Skin epidermis (tissue), 12 donors: ENCODE measurements around the gene PRMT3.
"Not testable (repeated sequence)": the region's sequence is repeated elsewhere in the genome, so short reads cannot be mapped to it uniquely, and the experiment has no call there.

ENCODE experiments used
- H3K27ac ChIP-seq, 21 experiments: fragments of 200-600 bp; sonication (generic) in 11 of 21; one replicate each; pipeline ENCODE4 v1.5.0; 2020; ENCODE audit warnings: mild to moderate bottlenecking in 3 of 21, inconsistent platforms in 2 of 21, moderate library complexity in 2 of 21
- H3K4me3 ChIP-seq, 7 experiments: fragments of 200-600 bp; sonication (generic) in 2 of 7; one replicate each; pipeline ENCODE4 v1.5.0; 2020; ENCODE audit warnings: inconsistent platforms in 2 of 7, mild to moderate bottlenecking in 2 of 7, moderate library complexity in 1 of 7

The PRMT3 gene

DNA sequence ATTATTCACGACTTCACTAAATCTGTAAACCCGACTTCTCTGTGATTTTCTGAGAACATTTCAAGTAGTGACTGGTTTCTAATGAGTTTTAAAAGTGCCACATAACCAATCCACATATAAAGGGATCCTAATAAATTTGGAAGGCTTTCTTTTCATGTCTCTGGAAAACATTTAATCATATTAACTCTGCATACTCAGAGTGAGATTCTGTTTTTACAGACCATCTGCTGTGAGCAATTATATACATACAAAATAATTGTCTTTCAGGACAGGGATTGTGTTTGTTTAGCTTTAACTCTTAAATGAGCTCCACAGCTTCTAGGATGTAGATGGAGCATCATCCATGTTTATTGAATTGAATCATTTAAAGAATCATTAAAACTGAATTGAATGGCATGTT, 65.1 kb downstream of the PRMT3 start:
- Histone ChIP-seq H3K4me3 (no peak overlapping the region), H3K27ac (no peak overlapping the region)

DNA sequence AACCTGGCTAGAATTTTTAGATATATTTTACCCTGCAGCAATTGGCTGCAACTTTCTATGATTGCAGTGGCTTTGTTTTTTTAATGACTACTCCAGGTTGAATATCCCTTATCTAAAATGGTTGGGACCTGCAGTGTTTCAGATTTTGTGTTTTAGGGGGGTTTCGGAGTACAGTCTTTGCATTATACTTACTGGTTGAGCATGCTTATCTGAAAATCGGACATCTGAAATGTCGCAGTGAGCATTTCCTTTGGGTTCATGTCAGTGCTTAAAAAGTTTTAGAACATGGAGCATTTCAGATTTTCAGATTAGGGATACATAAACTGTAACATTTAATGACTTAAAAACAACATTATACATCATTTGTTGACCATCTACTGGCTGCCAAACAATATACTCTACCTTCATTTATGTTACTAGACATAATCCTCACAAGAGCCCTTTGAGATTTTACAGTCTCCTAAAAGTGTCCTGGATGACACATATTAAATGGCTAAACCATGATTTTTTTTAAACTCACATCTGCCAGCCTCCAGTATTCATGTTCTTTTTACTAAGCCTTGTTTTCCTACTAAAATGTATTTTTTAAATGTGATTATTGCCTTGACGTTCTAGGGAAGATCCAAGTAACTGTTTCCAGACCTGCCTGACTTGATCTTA, 66.3 kb downstream of the PRMT3 start:
- no peak overlapping the region for H3K27ac ChIP-seq

DNA sequence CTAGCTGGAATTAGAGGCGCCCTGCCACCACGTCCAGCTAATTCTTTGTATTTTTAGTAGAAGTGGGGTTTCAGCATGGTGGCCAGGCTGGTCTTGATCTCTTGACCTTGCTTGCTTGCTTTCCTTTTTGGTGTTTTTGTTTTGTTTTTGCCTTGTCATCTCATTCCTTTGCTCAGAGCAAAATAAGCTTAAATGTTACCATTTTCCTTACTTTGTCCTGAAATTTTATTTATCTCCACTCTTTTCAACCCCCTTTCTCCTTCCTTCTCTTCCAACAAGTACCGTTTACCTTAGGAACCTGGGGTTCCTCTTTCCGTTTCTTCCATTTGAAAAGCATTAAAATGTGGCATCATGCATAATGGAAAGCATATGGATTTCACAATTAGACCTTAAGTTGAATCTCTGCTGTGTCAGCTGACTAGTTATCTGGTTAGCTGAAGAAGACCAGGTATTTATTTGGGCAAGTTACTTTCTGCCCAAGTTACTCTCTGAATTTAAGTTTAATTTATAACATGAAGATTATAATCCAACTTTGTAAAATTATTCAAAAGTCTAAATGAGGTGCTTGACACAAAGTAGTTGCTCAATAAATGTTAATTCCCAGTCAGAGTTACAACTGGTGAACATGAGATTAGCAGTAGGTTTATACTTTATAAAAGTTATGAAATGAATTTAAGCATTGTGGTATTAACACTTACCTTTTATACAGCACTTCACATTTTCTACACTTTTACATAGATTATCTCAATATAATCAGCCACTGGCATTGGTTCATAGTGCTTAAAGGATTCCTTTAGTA, 69.7 kb downstream of the PRMT3 start:
- Histone ChIP-seq H3K4me3 (no peak overlapping the region), H3K27ac (no peak overlapping the region)

More for the DNA sequence above, 66.3 kb downstream of the PRMT3 start:
- no peak overlapping the region for H3K4me3 ChIP-seq

DNA sequence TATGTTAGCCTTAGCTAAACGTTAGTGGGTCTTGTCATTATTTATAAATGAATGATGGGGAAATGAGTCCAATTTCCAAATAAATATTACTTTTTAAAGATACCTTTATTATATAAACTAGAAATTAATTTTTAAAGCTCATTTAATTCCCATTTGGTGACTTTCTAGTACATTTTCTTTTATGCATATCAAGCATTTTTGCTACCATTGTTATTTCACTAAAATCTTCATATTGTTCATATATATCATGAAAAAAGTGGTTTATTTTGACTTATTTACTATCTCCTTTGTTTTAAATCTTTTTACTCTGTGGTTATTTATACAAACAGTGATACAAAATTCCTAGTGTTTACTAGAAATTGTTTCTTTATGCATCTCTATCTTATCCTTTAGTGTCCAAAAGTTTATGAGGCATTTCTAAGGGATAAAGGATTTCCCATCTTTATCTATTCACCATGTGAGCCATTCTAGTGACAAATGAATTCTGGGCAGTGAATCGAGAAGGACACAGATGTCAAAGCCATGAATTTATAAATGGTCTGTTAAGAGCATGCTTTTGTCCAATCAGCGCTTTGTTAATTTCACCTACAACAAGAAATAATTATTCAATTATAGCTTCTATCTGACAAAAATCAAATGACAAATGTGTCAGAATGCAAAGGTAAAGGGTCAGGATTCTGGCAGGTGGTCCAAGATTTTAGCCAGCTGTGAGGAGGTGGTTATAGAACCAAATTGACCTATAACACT, 70.6 kb downstream of the PRMT3 start:
- no peak overlapping the region for H3K27ac ChIP-seq
- no peak overlapping the region for H3K4me3 ChIP-seq

DNA sequence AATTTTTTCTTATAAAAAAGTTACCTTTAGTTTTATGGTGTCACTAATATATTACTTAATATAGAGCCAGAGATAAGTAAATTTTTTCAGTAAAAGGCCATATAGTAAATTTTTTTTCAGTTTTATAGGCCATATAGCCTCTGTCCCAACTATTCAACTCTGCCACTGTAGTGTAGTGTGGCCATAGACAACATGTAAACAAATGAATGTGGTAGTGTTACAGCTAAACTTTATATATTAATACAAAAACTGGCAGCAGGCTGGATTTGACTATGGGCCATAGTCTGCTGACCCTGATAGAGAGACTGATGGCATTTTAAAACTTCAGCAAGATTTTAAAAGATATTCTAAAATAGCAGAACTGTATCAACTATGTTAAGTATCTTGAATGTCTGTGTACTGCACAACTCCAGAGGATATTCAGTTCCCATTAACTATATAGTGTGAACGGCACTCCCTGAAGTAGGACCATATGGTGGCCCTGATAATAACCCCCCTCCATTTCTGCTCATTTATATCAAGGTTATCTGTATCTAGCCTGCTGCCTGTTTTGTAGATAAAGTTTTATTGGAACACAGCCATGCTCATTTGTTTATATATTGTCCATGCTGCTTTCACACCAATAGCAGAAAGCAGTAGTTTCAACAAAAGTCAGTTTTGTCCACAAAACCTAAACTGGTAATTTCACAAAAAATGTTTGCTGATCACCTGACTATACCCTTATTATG, 71.6 kb downstream of the PRMT3 start:
- H3K27ac ChIP-seq, result no peak overlapping the region
- no peak overlapping the region for H3K4me3 ChIP-seq

DNA sequence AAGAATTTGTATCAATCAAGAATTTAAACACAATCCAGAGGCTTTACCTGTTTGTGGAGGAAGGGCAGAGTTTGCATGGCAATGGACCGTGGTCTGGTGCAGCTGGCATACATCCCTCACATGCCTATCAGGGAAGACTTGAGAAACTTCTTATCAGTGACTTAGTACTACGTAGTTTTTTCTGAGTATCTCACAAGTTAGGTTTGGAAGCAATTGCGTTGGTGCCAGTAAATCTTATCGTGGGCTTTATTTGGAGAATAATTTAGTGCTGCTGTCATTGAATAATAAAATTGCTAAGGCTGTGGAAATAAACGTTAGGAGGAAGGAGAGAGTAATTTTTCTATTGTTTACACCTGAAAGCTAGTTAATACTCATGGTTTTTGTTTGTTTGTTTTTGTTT, 72.3 kb downstream of the PRMT3 start:
- H3K27ac ChIP-seq, result no peak overlapping the region
- no peak overlapping the region for H3K4me3 ChIP-seq

DNA sequence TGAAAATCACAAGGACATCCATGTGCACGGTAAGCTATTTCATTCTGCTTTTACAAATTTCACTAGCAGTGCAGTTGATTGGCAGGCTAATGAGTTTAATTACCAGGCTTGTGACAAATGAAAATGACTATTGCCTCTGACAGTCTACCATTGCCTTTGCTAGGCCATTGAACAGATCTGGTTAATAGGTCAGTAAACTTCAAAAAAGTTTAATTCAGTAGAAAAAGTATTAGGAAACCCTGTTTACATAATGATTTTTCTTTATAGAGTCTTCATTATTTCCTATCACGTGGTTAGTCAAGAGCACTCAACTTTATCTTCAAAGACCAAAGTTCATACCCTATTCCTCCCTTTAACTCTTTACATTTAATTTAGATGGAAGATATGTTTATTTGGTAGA, 77.0 kb downstream of the PRMT3 start:
- Histone ChIP-seq H3K27ac (no peak overlapping the region), H3K4me3 (no peak overlapping the region)

DNA sequence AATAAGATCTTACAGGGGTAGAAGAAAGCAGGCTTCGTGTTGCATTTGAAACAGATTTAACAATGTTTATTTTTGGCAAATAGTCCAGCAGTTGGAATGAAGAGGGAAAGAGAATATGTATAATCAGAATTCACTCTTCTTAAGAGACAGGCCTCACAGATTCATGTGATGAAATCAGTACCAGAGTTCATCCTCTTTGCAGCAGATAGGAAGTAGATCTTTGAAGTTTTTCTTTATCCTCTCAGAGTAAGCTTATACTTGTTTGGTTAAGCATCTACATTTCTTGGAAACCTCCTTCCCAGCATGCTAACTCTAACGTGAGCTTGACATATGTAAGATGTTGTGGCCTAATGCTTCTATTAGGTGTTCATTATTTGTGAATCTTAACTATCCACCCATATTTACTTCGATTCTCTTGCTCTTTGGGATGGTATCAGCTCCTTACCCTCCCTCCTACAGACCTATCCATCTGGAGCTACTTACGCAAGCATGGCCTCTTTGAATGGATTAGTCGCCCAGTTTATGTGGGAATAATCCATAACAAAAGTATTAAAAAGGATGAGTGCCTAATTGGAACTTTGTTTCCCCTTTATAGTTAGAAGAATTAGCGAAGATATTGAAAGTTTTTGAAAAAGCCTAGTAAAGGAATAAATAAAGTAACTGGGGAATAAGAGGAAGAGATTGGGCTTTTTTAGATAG, 80.1 kb downstream of the PRMT3 start:
- Histone ChIP-seq H3K4me3 (no peak overlapping the region), H3K27ac (no peak overlapping the region)

DNA sequence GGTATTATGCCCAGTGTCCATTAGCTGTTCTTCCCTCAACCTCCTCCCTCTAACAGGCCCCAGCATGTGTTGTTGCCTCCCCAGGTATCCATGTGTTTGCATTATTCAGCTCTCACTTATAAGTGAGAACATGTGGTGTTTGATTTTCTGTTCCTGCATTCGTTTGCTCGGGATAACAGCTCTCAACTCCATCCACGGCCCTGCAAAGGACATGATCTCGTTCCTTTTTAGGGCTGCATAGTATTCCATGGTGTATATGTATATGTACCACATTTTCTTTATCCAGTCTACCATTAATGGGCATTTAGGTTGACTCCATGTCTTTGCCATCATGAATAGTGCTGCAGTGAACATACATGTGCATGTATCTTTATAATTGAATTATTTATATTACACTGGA, 82.8 kb downstream of the PRMT3 start:
- Histone ChIP-seq H3K27ac (no peak overlapping the region), H3K4me3 (no peak overlapping the region)

DNA sequence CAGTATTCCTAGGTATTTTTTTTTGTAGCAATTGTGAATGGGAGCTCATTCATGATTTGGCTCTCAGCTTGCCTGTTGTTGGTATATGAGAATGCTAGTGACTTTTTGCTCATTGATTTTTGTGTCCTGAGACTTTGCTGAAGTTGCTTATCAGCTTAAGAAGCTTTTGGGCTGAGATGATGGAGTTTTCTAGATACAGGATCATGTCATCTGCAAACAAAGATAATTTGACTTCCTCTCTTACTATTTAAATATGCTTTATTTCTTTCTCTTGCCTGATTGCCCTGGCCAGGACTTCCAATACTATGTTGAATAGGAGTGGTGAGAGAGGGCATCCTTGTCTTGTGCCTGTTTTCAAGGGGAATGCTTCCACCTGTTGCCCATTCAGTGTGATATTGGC, 84.4 kb downstream of the PRMT3 start:
- H3K4me3 ChIP-seq, H3K27ac ChIP-seq: not testable (repeated sequence)

DNA sequence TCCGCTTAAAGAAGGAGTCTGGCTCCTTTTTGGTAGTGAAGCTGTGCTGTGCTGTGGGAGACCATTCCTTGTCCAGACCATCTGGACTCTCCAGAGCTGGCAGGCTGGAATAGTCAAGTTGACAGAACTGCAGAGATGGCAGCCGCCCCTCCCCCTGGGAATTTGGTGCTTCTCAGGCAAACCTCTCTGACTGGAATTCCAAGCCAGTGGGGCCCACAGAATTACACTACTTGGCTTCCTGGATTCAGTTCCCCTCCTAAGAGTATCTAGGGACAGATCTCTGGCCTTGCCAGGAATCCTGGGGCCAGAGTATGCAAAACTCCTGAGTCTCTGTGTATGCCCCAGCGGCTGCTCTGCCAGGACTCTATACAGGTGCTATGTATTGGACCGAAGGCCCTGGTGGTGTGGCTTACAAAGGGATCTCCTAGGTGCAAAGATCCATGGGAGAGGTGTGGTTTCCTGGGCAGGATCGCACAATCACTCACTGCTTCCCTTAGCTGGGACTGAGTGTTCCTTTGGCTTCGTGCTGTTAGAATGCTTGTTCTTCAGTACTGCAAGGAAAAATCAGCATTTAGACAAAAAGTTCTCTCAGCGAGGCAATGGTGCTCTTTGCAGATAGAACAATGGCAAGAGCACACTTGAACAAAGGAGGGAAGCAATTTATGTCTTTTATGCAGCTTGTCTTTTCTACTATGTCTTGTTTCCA, 86.8 kb downstream of the PRMT3 start:
- peak overlapping the region in 4 of 21 experiments; percentile 1 to 58 (median 41) for H3K27ac ChIP-seq

DNA sequence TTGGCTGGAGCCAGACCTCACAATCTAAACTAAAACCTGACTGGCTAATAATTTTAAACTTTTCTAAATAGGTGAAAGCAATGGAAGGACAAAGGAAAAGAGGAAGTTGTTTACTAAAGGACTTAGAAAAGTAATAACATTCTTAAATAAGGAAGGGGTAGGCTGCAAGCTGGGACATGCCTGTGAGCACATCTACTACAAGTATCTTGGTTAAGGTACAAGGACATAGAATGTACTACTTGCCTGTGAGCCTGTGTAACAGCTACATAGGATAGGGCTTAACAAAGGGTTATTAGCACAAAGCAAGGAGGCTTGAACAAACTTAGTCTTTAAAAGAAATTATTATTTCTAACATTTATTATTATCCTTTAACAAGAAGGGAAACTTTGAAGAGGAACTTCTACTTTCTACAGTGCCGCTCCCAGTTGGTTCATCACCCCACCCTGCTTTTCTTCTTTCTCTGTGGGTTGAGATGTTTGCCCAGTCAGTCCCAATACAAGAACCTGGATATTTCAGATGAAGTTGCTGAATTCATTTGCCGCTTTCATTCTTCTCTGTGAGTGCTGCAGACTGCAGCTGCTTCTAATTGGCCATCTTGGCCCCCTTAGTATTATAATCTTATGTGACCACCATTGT, 87.5 kb downstream of the PRMT3 start:
- Histone ChIP-seq H3K27ac (peak overlapping the region in 4 of 21 experiments; percentile 0 to 58 (median 41)), H3K4me3 (no peak overlapping the region)

More for the DNA sequence above, 86.8 kb downstream of the PRMT3 start:
- no peak overlapping the region for H3K4me3 ChIP-seq

DNA sequence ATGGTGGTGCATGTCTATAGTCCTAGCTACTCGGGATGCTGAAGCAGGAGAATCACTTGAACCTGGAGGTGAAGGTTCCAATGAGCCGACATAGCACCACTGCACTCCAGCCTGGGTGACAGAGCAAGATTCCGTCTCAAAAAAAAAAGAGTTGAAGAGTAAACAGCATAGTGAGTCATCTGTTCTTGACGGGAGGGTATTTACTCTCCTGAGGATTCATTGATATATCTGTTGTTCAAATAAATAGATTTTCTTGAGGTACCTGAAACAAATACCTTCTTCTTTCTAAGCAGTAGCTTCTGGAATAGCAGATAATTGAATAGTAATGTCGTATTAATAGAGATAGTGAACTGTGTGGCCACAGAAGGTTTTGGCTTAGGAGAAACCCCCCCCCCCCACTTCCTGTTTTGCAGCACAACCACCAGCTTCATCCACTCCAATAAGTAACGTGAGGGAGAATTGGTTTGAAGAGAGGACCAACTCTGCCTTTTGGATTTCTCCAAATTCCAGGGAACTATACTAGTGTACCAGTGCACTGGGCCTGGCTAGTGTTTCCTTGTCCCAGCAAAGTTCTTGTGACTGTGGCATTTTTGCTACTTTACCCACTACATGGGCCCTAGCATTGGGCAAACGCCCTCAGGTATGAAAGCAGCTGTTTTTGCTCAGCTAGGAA, 90.0 kb downstream of the PRMT3 start:
- H3K27ac ChIP-seq, result no peak overlapping the region
- H3K4me3 ChIP-seq, result no peak overlapping the region

DNA sequence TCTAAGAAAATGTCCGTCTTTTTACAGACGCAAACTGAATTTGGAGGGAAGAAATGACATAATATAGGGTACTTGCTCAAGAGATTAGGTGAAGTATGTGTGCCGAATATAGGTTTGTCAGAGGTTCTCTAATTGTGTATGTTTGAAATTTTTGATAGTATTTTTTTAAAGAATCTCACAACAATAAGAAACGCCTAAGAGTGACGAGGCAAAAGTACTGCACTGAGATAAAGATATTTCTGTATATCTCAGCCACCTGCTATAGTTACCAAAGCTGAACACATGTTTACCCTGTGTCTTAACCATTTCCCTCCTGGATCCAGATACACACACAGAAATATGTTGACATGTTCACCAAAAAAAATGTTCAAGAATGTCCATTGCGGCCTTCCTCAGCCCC, 92.0 kb downstream of the PRMT3 start:
- Histone ChIP-seq H3K27ac (no peak overlapping the region), H3K4me3 (no peak overlapping the region)

DNA sequence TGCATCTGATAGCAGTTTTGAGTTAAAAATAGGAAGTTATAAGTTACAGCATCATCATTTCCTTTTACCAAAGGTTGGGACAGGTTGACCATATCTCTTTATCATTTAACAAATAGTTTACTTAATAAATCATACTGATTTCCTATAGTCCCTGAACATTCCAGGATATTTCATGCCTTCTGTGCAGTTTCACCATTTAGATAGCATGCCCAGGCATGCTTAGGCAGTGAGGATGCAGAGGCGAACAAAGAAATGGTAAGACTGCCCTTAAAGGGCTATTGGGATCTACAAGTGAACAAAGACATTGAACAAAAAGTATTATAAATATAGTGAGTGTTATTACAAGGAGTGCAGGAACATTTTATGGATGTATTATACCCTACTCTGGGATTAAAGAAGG, 96.4 kb downstream of the PRMT3 start:
- no peak overlapping the region for H3K4me3 ChIP-seq

DNA sequence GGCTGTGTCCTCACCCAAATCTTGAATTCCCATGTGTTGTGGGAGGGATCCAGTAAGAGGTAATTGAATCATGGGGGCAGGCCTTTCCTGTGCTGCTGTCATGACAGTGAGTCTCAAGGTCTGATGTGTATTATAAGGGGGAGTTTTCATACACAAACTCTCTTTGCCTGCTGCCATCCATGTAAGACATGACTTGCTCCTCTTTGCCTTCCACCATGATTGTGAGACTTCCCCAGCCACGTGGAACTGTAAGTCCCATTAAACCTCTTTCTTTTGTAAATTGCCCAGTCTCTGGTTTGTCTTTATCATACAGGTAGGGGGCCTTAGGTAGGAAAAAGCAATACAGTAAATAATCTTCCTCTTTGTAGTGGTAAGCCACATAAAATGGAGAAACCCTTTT, 96.9 kb downstream of the PRMT3 start:
- H3K4me3 ChIP-seq, H3K27ac ChIP-seq: not testable (repeated sequence)

More for the DNA sequence above, 96.4 kb downstream of the PRMT3 start:
- no peak overlapping the region for H3K27ac ChIP-seq

DNA sequence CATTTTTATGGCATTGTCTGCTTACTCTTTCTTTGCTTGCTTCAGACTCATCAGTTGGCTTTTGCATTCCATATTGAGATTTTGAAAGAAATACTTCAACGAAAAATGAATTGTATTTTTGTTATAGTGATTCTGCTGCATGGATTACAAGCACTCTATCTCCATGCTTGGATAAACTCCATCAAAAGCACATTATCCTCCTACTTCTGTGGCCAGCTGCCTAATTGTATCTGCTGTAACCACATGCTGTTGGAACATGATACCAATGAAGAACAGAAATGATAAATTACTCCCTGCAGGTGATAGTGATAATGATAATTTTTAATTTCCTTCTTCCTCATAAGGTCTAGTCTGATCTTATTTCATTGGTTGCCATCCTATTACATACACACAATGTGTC, 100.8 kb downstream of the PRMT3 start:
- Histone ChIP-seq H3K4me3 (no peak overlapping the region), H3K27ac (no peak overlapping the region)

DNA sequence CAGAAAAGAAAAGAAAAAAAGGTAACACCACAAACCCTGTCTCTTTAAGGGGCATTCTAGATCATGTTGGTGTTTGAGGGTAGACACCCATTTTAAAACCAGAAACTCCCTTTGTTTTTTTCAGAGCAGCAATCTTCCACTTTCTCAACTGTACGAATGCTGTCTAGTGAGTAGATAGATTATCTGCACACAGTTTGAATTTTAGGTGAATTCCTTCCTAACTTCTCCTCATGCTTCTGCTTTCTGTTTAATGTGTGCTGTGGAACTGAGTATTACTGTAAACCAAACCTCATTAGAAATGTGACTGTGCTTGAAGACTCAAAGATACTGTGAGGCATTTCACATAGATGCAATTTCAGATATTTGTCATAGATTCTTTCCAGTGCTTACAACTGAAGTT, 102.4 kb downstream of the PRMT3 start:
- Histone ChIP-seq H3K27ac (no peak overlapping the region), H3K4me3 (no peak overlapping the region)
